K562 (cell line): ENCODE results near the gene LRCOL1. TPM values are rescaled to one million over a fixed set of nuclear protein-coding genes. Genes with fewer than 3 reads are reported as not detected.

Experiments used
- MTF1 ChIP-seq: fragments of 250-450 bp; sonication (Bioruptor Pico); IDR thresholded peaks from 2 replicates; pipeline ENCODE4 v1.9.0; 2021; ENCODE audit warnings: moderate library complexity, mild to moderate bottlenecking, inconsistent platforms, borderline replicate concordance
- USF2 ChIP-seq: sonication (generic); formaldehyde crosslinking; IDR thresholded peaks from 2 replicates; pipeline ENCODE4 v1.5.0; 2020; ENCODE audit warnings: missing genetic modification reagents
- ZNF174 ChIP-seq: fragments of 250-450 bp; sonication (Bioruptor Pico); IDR thresholded peaks from 2 replicates; pipeline ENCODE4 v1.4.0; 2020; ENCODE audit warnings: mild to moderate bottlenecking
- ZNF518B ChIP-seq: fragments of 250-450 bp; sonication (Bioruptor Pico); IDR thresholded peaks from 2 replicates; pipeline ENCODE4 v1.5.0; 2021; ENCODE audit warnings: mild to moderate bottlenecking, moderate library complexity
- ZNF655 ChIP-seq: fragments of 250-450 bp; sonication (Bioruptor Pico); IDR thresholded peaks from 2 replicates; pipeline ENCODE4 v1.5.0; 2021
- polyA plus RNA-seq, 8 experiments: library from polyadenylated mRNA; depleted of rRNA in 4 of 8; stranded (reverse) in 5 of 8; unstranded in 3 of 8; fragments of >200 nt; fragmentation: Nextera tagmentation in 2 of 8; fragmentation: Illumina TruSeq in 1 of 8; extraction: Ambion mirVana in 2 of 8; extraction: Trizol in 1 of 8; gene quantifications; 2 replicates each; pipeline versions ENCODE4 v1.2.1 to v1.2.3, GENCODE V29; 2011 to 2014; ENCODE audit warnings: inconsistent platforms in 1 of 8, missing spikeins in 1 of 8
- total RNA-seq, 7 experiments: library from RNA; depleted of rRNA in 6 of 7; stranded (reverse); fragments of >200 nt in 6 of 7; fragmentation: Illumina TruSeq in 2 of 7; extraction: Trizol in 2 of 7; gene quantifications; 2 replicates each; pipeline versions ENCODE4 v1.2.1 to v1.2.3, GENCODE V29; 2011 to 2021; ENCODE audit warnings: low replicate concordance in 1 of 7
- TF ChIP-seq, protein P1 (sequence below): sonication (generic); formaldehyde crosslinking; IDR thresholded peaks from 2 replicates; pipeline ENCODE4 v1.8.0; 2022; ENCODE audit warnings: mild to moderate bottlenecking, missing genetic modification reagents

LRCOL1 gene
- total and polyA plus RNA-seq, 9 of the 15 experiments (the other 6 are each of a cell fraction or from before 2014, with no cell fraction given): not detected

DNA sequence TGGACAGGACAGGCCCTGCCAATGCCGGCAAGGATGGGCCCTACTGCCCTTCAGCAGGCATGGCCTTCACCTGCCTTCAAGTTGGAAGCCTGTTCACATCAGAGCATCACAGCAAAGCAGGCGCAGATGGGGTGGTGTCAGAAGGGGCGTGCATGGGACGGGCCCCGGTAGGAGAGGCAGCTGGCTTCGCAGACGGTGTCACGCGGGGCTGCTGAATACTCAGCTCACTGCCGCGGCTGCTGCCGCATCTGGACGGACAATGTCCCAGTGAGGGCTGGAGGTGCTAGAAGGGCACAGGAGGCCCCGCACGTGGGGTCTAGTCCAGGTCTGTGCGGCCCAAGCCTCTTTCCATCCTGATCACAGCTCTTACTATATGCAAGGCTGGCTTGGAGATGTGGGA, 42.1 kb downstream of the LRCOL1 start (continued):
- TF ChIP-seq, protein P1, sequence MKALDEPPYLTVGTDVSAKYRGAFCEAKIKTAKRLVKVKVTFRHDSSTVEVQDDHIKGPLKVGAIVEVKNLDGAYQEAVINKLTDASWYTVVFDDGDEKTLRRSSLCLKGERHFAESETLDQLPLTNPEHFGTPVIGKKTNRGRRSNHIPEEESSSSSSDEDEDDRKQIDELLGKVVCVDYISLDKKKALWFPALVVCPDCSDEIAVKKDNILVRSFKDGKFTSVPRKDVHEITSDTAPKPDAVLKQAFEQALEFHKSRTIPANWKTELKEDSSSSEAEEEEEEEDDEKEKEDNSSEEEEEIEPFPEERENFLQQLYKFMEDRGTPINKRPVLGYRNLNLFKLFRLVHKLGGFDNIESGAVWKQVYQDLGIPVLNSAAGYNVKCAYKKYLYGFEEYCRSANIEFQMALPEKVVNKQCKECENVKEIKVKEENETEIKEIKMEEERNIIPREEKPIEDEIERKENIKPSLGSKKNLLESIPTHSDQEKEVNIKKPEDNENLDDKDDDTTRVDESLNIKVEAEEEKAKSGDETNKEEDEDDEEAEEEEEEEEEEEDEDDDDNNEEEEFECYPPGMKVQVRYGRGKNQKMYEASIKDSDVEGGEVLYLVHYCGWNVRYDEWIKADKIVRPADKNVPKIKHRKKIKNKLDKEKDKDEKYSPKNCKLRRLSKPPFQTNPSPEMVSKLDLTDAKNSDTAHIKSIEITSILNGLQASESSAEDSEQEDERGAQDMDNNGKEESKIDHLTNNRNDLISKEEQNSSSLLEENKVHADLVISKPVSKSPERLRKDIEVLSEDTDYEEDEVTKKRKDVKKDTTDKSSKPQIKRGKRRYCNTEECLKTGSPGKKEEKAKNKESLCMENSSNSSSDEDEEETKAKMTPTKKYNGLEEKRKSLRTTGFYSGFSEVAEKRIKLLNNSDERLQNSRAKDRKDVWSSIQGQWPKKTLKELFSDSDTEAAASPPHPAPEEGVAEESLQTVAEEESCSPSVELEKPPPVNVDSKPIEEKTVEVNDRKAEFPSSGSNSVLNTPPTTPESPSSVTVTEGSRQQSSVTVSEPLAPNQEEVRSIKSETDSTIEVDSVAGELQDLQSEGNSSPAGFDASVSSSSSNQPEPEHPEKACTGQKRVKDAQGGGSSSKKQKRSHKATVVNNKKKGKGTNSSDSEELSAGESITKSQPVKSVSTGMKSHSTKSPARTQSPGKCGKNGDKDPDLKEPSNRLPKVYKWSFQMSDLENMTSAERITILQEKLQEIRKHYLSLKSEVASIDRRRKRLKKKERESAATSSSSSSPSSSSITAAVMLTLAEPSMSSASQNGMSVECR (CRISPR knock-in tag): no peak
- no peak for TF ChIP-seq ZNF655
- no peak for TF ChIP-seq ZNF174 (CRISPR knock-in tag)
- TF ChIP-seq USF2 (CRISPR knock-in tag): no peak
- TF ChIP-seq MTF1 (CRISPR knock-in tag): no peak
- no peak for TF ChIP-seq ZNF518B (CRISPR knock-in tag)
